GM21619 (cell line): ENCODE data around the gene OR2Y1.
A peak's percentile ranks its signal among the peaks of the same experiment; 100 is the strongest.
"Not testable (repeated sequence)": the region's sequence is repeated elsewhere in the genome, so short reads cannot be mapped to it uniquely, and the experiment has no call there.

Experiments used
- ATAC-seq: cut with Tn5 transposase; IDR thresholded peaks from one replicate; pipeline ENCODE4 v1.9.1; 2021; ENCODE audit not compliant: unreplicated experiment

Gene OR2Y1, protein sequence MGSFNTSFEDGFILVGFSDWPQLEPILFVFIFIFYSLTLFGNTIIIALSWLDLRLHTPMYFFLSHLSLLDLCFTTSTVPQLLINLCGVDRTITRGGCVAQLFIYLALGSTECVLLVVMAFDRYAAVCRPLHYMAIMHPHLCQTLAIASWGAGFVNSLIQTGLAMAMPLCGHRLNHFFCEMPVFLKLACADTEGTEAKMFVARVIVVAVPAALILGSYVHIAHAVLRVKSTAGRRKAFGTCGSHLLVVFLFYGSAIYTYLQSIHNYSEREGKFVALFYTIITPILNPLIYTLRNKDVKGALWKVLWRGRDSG

DNA sequence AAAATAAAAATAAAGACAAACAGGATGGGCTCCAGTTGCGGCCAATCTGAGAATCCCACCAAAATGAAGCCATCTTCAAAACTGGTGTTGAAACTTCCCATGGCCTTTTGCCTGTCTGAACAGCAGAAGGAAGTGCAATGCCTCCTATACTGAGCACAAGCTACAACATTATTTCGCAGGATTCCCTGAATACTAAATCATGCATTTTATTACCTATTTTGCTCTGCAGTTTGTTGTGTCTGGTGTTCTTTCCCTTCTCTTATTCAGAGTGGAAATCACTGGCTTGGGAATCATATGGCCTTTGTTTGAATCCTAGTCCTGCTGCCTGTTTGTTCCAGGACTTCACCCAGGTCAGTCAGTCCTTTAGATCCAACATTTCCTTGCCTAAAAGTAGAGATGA is at the start of gene OR2Y1:
Gene OR2Y1 (minus strand): TSS at position 101 of the 400 bp plus-strand sequence. CDS start 0 bp downstream, at position 101.
- no peak for ATAC-seq

DNA sequence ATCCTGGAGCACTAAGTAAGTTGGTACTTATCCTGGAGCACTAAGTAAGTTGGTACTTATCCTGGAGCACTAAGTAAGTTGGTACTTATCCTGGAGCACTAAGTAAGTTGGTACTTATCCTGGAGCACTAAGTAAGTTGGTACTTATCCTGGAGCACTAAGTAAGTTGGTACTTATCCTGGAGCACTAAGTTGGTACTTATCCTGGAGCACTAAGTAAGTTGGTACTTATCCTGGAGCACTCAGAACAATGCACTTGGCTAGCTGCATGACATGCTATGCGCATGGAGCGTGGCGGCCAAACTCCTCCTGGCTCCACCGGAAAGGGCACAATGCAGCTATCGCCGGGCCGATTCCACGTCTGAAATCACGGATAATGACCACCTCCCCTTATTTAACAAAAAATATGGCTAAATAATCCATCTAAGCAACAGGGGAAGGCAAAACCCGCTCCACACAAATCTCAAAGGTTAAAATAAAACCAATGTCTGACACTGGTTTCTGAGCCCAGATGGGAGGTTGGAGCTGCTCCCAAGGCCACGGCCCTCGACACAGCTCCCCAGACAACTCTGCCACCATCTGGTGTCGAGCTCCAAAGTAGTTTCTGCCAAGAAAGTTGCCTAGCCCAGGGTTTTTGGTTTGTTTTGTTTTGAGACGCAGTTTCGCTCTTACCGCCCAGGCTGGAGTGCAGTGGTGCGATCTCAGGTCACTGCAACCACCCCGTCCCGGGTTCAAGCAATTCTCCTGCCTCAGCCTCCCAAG is 49.0 kb upstream of the OR2Y1 start:
- ATAC-seq = not testable (repeated sequence)

DNA sequence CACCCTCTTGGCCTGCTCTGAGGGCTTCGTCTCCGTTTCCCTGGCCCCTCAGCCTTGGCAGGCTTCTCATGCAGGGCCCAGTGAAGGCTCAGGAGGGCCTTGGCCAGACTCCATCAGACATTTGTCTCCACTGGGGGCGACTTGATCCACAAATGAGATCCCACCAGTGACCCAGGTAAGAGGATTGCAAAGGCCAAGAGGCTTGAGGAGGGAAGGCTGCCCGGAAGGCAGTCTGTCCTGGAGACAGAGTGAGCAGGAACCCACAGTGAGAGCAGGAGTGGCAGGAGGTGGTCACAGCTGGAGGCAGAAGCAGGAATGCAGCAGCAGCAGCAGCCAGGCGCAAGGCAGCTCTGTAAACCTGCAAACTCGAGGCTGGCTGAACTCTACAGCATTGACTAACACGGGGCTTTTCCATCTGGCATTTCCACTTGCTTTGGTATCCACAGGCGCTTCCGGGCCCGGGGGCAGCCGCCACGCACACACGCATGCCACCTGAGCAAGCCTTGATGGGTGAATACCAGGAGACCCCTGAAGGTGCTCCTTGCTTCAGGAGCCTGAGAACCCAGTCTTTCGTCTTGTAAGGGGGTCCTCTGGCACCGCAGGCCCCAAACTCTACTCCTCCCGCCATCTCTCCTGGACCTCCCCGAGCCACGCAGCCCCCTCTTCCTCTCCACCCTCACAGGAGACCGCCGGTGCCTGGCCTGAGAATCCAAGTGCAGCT is 48.0 kb upstream of the OR2Y1 start:
- ATAC-seq = no peak

DNA sequence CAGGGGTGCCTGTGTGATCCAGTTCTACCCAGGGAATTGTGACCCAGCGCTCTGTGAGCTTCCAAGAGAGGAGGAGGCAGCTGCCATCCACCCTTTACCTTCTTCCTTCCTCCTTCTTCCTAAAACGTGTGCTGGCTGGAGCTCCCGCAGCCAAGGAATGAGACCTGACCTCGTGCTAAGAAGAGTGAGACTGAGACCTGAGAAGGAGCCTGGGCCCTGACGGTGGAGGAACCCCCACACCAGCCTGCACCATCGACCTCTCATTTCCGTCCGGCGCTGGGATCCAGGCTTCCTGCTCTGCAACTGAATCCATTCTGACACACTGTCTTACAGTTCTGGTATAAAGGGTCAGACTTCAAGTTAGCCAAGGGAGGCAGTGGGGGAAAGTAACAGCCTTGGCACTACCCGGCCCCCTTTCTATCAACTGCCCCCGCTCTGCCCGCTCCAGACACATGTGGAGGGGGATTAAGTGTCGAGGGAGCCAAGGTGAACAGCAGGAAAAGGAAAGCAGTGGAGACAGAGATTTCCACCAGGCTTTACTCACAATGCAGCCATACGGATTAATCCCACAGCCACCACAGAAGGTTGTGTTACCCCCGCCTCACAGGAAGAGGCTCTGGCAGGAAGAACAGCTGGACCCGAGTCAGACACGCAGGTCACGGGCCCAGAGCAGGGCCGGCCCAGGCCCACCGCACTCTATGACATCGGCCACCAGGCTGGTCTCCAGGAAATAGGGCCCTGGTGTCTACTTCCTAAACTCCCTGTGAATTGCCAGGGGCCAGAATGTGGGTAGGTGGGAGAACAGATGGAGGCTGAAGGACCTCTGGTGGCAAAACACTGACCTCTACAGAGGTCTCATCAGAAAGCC is 46.9 kb upstream of the OR2Y1 start:
- ATAC-seq = no peak

DNA sequence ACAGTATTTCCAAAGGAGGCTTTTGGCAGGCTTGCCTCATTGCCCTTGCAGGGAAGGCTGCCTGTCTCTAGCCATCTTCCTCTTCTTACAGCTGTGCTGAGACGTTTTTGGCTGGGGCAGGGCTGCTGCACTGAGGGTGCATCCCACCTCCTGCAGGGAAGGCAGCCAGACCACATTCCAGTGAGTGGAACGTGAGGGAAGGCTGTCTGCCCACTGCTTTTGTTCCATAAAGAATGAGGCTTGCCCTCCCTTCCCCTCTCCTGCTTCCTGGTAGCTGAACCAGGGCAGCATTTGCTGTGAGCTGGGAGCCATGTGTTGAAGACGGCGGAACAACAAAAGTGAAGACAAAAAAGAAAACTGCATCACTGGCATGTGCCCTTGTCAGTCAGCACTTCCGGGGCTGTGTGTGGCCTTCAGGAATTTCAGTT is 46.0 kb upstream of the OR2Y1 start:
- no peak for ATAC-seq

DNA sequence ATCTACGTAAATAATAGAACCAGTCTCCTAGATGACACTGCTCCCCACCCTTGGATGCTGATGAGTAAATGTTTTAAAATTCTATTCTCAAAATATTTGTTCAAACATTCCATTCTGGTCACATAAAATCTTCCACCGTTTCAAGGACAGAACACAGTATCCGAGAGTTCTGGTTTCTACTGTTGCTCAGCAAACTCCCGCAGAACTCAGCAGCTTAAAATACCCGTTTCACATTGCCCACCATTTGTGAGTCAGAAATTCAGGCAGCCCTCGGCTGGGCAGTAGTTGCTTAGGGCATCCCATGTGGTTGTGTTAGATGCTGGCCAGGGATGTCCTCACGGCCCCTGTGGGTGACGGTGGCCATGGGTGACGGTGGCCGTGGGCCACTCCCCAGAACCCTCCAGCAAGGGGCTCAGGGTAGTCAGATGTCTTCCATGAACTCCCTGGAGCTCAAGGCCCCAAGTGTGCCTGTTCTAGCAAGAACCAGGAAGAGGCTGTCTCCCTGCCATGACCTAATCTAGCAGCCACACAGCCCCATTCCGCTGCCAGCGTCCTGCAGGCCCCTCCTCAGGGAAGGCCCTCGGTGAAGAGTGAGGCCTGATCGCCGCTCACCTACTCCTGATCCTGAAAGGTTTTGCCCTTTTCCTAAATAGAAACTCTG is 45.4 kb upstream of the OR2Y1 start:
- ATAC-seq = no peak

DNA sequence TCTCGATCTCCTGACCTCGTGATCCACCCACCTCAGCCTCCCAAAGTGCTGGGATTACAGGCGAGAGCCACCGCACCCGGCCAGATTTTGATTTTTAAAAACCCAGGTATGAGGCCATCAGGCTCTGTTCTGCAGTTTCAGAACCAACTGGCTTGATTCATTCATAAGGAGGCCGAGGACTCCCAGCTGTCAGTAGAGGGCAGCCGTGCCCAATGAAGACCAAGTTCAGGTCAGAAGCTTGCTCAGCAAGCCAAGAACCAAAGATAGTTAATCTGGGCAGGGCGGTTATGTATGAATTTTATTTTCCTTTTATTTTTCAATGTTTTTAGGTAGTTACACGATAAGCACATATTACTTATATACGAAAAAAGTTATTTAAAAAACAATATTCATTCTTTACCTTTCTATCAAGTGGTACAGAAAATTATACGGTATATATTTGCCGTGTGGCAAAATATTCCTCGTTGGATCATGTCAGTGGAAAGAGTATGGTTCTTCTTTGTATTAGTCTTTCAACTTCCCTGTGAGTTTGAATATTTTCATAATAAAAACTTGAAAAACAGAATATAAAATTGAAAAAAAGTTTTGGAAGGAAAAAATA is 44.7 kb upstream of the OR2Y1 start:
- ATAC-seq = peak; percentile 64

DNA sequence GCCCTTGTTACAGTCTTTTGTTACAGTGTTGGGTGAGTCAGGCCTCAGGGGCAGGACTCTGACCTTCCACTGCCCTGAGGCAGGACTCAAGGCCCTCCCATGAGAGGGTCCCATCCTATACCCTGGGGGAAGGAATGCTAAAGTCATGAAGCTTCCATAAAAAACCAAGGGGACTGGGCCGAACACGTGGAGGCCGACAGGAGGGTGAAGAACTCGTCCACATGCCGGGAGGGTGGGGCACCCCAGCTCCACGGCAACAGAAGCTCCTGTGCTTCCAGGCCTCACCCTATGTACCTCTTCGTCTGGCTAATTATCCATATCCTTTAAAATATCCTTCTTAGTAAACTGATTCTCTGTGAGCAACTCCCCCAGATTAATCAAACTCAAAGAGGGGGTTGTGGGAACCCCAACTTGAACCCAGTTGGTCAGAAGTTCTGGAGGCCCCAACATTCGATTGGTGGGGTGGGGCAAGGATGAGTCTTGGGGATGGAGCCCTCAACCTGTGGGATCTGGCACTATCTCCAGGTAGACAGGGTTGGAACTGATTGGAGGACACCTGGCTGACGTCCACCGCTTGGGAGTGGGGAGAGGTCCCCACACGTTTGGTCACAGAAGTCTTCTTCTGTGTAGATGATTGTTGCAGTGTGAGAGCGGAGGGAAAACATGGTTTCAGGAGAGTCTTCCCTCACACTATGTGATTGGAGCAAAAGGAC is 43.6 kb upstream of the OR2Y1 start:
- ATAC-seq = no peak

DNA sequence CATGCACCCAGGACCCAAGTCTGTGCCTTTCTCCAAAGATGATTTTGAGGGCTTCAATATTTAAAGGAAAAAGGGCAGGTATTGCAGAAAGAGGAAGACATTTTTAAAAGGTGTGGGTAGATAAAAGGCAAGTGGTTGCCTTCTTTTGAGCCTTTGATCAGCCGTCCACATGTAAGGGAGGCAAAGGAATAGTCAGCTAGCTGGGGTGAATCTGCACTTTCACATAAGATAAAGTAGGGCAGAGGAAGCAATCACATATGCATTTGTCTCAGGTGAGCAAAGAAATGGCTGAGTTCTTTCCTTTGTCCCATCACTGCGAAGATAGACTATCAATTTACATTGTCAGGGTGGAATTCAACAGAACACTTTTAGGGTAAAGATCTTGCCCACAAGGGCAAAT is 42.9 kb upstream of the OR2Y1 start:
- ATAC-seq = no peak

DNA sequence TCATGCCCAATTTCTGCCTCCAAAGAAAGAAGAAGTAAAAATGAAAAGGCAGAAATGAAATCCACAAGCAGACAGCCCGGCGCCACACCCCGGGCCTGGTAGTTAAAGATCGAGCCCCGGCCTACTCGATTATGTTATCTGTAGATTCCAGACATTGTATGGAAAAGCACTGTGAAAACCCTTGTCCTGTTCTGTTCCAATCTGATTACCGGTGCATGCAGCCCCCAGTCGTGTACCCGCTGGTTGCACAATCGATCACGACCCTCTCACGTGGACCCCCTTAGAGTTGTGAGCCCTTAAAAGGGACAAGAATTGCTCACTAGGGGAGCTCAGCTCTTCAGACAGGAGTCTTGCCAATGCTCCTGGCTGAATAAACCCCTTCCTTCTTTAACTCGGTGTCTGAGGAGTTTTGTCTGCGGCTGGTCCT is 42.1 kb upstream of the OR2Y1 start:
- not testable (repeated sequence) for ATAC-seq

DNA sequence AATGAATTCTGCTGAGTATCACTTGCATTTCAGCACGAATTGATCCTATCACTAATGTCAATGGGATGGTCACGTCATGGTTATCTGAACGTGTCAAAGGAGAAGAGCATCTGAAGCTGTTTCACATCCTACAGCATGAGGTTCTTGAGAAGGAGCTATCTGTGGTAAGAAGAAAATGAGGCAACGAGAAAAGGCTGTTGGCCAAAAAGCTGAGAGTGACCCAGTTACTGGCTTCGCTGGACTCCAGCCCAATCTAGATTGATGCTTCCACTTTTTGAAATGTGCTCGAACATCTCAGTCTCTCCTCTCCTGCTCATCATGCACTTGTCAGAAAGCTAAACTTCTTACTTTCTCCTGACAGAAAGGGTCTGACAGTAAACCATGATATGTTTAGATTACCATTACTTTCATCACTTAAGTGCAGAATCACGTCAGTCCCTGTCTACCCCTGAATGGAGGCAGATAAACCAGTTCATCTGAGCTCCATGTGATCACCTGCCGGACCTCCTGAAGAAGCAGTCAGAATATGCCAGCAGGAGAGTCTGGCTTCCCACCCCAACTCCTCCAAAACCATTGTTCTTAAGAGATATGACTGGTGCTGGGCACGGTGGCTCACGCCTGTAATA is 40.2 kb upstream of the OR2Y1 start:
- no peak for ATAC-seq

DNA sequence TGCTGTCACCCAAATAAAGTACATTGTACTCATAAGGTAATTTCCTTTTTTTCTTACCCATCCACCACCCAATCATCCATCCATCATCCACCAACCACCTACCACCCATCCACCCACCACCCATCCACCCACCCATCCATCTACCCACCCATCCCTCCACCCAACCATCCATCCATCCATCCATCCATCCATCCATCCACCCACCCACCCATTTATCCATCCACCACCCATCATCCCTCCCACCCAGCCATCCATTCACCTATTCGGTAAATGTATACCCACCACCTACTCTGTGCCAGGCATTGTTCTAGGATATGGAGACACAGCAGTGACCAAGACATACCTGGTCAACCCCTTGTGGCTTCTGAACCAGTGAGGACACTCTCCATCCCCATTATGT is 37.6 kb upstream of the OR2Y1 start:
- ATAC-seq = no peak

DNA sequence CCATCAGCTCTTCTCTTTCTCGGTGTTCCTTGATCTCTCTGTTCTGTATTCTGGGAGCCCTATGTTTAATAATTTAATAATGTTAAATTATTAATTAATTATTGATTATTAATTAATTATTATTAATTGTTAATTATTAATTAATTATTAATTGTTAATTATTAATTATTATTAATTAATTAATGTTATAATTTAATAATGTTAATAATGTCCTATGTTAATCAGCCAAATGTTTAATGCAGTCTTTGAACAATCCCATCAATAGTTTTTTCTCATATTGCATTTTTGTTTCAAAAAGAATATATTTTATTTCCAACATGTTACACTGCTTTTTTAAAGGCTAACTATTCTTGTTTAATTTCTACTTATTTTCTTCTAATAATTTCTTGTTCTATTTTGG is 36.5 kb upstream of the OR2Y1 start:
- ATAC-seq = no peak

DNA sequence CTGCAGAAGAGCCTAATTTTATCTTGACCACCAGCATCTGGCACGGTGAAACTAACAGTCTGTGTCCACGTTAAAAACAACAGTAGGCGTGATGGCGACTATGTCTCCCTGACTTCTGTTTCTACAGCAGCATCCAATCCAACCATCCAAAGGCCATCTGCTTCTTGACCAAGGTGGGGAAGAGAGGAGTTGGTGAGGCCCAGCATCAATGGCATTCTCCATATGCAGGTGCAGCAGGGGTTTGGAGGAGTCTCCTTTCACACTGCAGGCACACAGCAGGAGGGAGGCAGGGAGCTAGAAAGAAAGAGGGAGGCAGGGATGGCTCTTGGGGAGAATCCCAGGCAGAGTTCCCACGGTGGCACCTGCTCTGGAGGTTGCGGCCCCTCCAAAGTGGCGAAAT is 35.8 kb upstream of the OR2Y1 start:
- ATAC-seq = no peak

DNA sequence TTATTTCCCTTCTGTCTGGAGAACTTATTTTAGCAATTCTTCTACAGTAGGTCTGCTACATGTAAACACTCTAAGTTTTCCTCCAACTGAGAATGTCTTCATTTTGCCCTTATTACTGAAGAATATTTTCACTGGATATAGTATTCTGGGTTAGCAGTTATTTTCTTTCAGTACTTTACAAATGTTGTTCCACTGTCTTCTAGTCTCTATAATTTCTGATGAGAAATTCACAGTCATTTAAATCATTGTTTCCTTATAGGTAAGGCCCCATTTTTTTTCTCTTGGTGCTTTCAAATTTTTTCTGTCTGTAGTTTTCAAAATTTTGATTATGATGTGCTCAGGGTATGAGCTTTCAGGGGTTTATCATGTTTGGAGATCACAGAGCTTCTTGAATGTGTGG is 32.0 kb upstream of the OR2Y1 start:
- no peak for ATAC-seq

DNA sequence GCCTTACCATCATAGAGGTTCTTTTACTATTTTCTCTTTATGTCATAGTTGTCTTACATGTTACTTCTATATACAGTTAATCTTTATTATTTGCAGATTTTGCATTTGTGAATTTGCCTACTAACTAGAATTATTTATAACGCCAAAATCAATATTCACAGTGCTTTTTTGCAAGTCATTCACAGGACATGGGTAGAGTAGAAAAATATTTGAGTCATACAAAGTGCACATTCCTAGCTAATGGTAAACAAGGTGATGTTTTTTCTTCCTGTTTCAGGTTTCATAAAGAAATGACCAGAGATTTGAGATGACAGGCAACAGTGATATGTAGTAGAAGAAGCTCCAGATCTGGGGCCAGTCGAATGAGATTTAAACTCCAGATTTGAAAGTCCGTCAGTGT is 30.0 kb upstream of the OR2Y1 start:
- no peak for ATAC-seq

DNA sequence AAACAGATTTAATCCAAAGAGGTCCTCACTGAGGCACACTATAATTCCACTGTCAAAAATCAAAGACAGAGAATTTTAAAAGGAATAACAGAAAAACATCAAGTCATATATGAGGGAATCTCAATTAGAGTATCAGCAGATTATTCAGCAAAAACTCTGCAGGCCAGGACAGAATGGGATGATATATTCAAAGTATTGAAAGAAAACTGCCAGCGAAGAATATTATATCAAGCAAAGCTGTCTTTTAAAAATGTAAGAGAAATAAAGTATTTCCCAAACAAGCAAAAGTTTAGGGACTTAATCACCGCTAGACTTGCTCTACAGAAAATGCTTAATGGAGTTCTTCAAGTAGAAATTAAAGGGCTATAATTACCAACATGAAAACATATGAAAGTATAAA is 15.7 kb upstream of the OR2Y1 start:
- no peak for ATAC-seq

DNA sequence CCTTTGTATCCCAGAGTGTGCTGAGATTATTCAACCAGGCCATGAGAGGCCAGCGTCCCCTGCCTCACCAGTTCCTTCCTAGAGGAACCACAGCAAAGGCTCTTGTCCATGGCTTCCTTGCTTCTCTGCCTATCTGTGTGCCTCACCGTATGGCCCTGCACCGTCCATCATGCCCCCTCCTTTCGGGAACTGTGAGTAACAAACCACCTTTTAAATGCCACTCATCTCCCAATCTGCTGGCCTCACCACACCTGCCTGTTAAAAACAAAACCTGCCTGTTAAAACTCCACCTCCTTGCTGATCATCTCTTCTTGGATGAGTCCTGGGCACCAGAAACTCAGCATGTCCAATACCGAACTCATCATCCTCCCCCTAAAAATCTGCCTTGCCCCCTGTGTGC is 4.4 kb upstream of the OR2Y1 start:
- no peak for ATAC-seq

DNA sequence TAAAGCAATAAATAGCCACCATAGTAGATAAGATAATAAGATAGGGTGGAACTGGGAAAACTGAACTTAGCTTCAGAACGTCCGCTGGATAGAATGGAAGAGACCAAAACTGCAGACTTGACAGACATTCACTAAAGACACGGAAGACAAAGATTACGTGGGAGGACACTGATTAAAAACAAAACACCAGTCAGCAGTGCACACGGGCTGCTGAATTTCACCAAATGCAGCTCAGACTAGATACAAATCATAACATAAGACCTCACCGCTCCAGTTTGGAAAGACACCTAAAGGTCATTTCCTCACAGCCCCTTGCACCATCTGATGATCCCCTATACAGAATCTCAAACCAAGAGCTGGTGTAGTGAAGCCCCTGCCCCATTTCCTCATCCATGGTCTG is 2.9 kb upstream of the OR2Y1 start:
- no peak for ATAC-seq
